Cardiac fibroblast (primary cell): ENCODE data around the gene ERN1.

ENCODE experiments used
- DNase-seq, 2 donors: peaks; one replicate each; pipeline versions ENCODE4 v3.0.0 to v3.0.0-alpha.2; 2010; ENCODE audit warnings: low read depth in 2 of 2
- H3K4me3 ChIP-seq, 2 donors: replicated peaks in 1 of 2; 1 replicate in 1 of 2; 2 replicates in 1 of 2; pipeline ENCODE4 v1.5.1; 2011; ENCODE audit warnings: low read depth in 2 of 2, low read length in 2 of 2, mild to moderate bottlenecking in 2 of 2, moderate library complexity in 1 of 2
- CTCF ChIP-seq: IDR thresholded peaks from one replicate; pipeline ENCODE4 v1.5.1; 2011; ENCODE audit warnings: low read depth, mild to moderate bottlenecking, low read length, inconsistent platforms

ERN1 gene

GRCh38 chr17:64139542-64139941 lies 9.6 kb upstream of the ERN1 start:
- H3K4me3 ChIP-seq: no peak overlapping the region
- DNase-seq: no peak
- TF ChIP-seq CTCF: no peak

GRCh38 chr17:64138441-64138840 lies 8.5 kb upstream of the ERN1 start:
- no peak for DNase-seq
- no peak overlapping the region for H3K4me3 ChIP-seq
- no peak for TF ChIP-seq CTCF

GRCh38 chr17:64135000-64135399 lies 5.1 kb upstream of the ERN1 start:
- DNase-seq: no peak
- TF ChIP-seq CTCF: no peak
- no peak overlapping the region for H3K4me3 ChIP-seq

GRCh38 chr17:64134216-64134970 lies 4.4 kb upstream of the ERN1 start:
- TF ChIP-seq CTCF: no peak
- no peak overlapping the region for H3K4me3 ChIP-seq
- DNase-seq: no peak

- DNase-seq: peak; percentile 81 to 85
- TF ChIP-seq CTCF: peak; percentile 54
- no peak overlapping the region for H3K4me3 ChIP-seq
Observed at GRCh38 chr17:64133546-64134215, 3.7 kb upstream of the ERN1 start.

- no peak overlapping the region for H3K4me3 ChIP-seq
- no peak for TF ChIP-seq CTCF
- no peak for DNase-seq
Observed at GRCh38 chr17:64131606-64132270, 1.8 kb upstream of the ERN1 start.
